Measurements from ENCODE around the gene UNC79.

GRCh38 chr14:93743270-93744060 is 312.7 kb downstream of the UNC79 start:
- TF ChIP-seq CTCF (conservative IDR thresholded peaks at IDR 0.05) (no peak), EZH2 (IDR thresholded peaks at IDR 0.05; ENCODE audit: low read depth) (no peak)

All from PC-9 (cell line).